GM19043 (cell line): ENCODE data around the gene NPB.

Experiments used
- ATAC-seq: cut with Tn5 transposase; IDR thresholded peaks from one replicate; pipeline ENCODE4 v1.9.1; 2021; ENCODE audit warnings: low read depth; ENCODE audit not compliant: unreplicated experiment

The NPB gene

DNA sequence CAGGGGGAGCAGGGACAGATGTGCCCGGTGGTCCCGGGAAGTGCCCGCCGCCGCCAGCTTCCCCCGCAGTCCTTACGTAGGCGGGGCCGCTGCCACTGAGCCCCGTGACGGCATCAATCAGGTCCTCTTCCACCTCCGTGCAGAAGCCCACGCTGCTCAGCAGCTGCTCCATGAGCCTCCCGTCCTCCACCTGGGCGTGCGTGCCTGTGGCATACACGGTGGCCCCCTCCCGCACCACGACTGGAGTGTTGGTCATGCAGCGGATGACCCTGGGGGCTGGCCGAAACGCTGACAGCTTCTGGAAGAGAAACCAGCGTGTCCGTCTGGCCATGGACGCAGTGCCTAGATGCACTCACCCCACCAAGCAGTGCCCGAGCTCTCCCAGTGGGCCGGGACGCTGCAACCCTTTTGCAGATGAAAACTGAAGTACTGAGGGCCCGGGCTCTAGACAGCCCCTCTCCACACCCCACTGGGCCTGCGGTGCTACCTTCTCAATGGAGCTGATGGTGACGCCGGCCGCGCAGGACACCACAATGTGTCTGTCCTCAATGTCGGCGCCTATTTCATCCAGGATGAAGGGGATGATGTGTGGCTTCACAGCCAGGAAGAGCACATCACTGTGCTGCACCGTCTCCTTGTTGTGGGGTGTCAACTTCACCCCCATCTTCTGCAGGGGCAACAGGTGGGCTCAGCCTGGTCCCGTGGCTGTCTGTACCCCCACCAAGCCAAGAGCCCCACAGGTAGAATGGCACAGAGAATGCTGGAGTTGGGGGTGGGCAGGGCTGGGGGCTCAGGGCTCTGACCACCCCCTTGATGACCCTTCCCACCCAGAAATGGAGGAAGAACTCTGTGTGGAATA lies 33.0 kb downstream of the NPB start:
- no peak for ATAC-seq

DNA sequence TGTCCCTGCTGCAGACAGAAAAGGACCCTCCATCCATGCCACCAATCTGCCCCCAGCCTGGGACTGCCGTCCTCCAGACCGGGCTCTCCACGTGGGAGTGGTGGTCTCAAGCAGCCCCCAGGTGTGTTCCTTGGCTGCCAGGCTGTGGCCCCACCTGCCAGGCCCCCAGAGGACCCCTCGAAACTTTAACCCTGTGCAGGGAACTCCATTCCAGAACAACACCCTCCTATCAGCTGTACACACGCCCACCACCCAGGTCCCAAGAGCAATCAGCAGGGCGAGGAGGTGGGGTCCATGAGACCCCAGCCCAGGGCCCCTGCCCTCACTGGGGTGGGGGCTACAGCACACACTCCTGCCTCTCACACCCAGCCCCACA lies 33.7 kb downstream of the NPB start:
- ATAC-seq, result no peak

DNA sequence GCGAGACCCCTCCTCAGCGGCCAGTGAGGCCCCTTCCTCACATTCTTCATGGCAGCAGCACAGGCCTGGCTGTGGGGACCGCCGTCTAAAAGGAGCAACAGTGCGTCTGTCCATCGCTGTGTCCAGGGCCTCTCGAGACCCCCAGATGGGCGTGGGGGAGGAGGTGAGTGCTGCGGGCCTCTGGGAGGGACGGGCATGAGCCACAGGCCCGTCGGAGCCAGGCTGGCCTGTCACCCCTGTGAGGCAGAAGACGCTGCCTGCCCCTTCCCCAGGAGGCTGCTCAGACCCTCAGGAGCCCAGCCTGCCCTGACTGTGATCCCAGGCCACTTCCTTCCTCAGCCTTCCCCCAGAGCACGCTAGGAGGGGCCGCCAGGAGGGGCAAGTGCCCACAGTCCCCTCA lies 37.2 kb downstream of the NPB start:
- no peak for ATAC-seq

DNA sequence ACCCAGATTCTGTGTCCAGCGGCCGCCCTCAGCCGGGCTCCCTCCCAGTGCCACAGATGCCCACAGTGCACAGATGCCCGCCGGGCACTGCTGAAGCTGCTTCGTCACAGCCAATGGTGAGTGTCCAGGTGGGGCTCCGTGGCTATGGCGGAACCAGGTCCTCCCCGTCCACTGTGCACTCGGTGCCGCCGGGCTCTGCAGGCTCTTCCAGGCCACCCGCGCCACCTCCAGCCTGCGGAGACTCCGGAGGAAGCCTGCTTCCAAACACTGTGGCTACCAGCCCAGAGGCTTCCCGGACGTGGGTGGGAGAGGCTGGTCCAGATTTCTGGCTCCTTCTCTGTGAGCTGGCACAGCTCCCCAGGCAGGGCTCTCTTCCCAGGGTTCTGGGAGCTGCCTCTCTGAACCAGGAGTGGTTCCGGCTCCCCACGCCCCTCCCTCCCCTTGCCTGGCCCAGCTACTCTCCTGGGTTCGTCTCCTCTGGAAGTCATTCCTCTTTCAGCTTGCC lies 37.9 kb downstream of the NPB start:
- no peak for ATAC-seq

DNA sequence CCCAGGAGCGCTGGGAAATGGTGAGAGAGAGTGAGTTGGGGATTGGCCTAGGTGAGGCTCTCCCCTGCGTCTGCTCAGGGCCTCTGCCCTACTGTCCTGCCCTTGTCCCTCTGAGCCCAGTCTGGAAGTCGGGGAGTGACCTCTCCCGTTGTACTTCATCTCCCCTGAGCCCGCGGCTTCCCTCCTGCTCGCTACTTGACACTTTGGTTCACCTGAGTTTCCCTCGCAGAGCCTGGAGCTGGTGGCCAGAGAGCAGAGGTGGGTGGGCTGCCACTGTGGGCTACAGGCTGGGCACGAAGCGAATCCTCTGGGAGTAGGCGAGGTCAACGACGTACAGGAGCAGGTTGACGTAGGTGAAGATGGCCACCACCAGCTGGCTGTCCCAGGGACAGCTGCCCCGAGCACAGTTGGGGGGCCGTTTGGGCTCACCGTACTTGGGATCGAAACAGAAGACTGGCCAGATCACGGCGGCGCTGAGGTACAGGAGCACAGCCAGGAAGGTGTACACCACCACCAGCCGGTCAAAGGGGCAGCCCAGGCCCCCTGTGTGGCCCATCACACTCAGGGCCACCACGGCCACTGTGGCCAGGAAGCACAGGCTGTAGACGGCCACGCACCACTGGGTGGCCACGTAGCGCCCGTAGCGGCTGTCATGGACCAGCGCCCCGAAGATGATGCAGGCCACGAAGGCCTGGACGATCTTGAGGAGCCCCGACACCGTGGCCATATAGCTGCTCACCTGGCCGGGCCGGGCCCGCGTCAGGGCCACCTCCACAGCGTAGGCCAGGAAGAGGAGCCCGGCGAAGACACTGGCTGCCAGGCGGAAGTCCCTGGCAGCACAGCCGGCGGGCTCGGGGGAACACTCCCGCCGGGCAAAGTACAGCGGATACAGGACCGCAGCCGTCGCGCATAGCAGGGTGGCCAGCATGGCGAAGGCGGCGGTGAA lies 38.8 kb downstream of the NPB start:
- no peak for ATAC-seq

DNA sequence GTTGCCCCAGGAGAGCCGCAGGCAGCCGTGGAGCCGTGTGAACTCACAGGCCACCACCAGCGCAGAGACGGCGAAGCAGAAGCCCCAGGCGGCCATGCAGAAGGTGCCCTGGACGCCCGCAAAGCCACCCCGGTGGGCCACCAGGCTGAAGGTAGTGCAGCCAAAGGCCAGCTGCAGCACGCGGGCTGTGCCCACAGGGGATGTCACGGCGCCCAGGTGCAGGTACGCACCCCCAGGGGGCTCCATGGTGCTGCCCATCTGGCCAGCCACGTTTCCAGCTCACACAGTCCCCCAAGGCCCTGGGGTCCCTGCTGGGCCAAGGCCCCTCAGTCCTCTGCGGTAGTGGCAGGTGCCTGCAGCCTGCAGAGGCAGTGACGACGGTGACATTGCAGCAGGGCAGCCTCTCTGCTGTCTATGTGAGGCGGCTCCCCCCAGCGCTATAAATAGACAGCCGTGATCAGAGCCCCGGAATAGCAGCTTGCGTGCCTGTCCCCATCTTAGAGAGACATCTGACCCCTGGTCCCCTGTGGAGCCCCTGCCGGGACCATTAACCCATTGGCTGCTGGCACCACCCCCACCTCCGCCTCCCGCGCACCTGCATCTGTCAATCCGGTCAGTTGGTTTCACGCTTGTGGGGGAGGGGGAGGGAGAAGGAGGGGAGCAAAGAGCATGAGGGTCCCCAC lies 39.6 kb downstream of the NPB start:
- no peak for ATAC-seq

DNA sequence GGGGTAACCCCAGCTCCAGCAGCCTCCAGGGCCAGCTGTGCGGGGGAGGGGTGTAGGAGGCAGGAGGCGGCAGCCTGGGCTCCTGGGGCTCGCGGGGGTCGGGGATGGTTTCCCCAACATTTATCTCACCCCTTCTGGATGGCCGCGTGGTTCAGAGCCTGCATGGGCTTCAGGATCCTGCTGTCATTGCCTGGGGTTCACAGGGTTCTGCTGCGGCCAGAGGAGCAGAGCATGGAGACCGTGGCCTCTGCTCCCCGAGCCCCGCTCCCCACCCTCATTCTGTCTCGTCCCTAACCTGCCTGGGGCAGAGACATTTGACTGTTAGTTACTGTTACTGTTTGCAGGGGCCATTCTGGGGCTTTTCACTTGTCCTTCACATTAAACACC lies 40.1 kb downstream of the NPB start:
- no peak for ATAC-seq

DNA sequence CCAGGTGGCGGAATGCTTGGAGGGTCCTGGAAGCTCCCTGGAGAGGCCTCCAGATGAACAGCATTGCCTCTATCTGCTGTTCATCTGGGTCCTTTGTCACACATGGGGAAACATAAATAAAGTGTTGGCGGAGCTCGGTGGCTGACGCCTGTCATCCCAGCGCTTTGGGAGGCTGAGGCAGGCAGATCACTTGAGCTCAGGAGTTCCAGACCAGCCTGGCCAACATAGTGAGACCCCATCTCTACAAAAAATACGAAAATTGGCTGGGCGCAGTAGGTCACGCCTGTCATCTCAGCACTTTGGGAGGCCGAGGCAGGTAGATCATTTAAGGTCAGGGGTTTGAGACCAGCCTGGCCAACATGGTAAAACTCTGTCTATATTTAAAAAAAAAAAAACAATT lies 42.8 kb downstream of the NPB start:
- no peak for ATAC-seq

DNA sequence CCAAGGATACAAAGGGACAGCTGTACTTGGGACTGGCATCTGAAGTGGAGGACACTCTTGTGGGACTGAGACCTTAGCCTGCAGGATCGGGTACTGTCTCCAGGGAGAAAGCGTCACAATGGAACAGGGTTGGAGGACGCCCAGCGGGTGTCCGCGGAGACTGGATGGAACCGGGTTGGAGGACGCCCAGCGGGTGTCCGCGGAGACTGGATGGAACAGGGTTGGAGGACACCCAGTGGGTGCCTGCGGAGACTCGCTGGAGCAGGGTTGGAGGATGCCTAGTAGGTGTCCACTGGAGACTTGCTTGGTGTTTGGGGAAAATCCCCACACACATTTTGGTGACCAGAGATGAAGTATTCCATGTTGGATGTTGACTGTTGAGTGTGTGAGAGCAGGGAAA lies 45.2 kb downstream of the NPB start, which contains the start of gene MYADML2:
Gene MYADML2 (minus strand): TSS at position 45 of the 400 bp plus-strand sequence. CDS start 5,492 bp downstream, outside the sequence.
- no peak for ATAC-seq

DNA sequence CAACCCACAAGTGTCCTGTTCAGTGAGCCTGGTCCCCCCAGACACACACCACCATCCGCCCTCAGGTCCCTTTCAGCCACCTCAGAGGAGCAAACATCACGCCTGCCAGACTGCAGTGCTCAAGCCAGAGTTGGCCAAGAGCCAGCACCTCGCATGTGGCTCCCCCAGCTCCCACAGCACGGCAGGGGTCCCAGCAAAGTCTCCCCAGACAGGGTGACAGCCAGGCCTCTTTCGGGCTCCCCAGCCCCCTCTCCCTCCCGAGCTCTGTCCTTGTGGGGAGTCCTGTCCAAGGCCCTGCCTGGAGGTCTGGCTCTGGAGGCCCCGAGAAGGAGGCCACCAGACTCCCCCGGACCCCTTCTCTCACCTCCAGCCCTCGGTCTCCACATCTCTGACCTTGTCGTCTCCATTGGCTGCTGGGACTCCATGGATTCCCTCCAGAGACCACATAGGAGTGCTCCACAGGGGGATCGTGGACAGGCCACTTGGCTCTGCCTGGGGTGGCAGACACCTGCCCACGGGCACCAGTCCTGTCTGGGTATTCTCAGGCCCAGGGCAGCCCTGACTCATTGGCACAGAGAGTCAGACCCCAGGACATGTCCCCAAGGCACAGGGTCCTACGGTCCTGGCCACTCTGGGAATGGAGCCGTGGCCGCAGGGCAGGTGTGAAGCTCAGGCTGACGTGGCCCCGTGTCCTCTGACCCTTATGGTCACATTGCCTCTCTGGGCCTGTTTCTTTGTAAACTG lies 46.8 kb downstream of the NPB start:
- ATAC-seq, result no peak

DNA sequence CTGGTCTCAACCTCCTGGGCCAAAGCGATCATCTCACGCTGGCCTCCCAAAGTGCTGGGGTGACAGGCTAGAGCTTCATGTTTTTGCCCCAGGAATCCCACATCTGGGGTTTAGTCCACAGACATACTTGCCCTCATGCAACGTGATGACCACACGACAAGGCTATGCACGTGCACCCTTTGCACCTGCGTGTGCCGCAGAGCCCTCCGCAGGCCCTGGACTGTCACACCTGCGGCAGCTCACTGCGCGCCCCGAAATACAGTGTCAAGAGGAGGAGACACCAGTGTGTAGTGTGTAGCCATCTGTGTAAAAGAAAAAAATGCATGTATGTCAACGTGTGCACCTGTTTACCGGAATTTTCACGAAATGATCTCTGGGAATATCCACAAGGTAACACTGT lies 48.5 kb downstream of the NPB start:
- ATAC-seq, result no peak

DNA sequence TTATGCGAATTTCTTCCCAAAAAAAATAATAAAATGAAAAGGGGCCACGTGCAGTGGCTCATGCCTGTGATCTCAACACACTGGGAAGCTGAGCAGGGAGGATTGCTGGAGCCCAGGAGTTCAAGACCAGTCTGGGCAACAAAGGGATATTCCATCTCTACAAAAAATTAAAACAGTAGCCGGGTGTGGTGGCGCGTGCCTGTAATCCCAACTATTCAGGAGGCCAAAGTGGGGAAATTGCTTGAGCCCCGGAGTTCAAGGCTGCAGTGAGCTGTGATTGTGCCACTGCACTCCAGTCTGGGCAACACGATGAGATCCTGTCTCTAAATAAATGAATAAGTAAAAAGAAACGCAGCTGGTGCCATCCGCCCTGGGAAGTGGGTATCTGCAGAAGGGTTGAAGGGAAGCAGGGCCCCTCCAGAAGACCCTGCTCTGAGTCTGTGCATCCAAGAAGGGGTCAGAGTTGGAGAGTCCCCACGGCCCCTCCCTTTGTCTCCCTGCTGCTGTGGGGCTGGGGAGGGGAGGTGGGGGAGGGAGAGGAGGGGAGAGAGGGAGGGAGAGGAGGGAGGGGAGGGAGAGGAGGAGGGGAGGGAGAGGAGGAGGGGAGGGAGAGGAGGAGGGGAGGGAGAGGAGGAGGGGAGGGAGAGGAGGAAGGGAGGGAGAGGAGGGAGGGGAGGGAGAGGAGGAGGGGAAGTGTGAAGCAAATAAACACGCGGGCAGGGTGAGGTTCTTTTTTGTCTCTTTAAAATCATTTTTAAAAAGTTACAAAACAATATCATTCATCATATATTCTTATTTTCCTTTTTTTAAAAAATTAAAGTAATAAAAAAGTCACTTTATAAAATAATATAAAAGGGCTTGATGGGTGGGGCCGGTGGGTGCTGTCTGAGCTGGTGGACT lies 50.0 kb downstream of the NPB start:
- no peak for ATAC-seq
